Mesenteric fat pad (tissue), 1 donor: ENCODE data around the gene AEBP2. TPM values are rescaled to one million over a fixed set of nuclear protein-coding genes. Genes with fewer than 3 reads are reported as not detected.
"Not testable (repeated sequence)": the region's sequence is repeated elsewhere in the genome, so short reads cannot be mapped to it uniquely, and the experiment has no call there.

Source experiments
- DNase-seq: peaks from one replicate; pipeline ENCODE4 v3.0.0-alpha.2; 2020; ENCODE audit warnings: low spot score
- total RNA-seq: library from RNA; stranded (reverse); fragmentation: NEBNext Ultra II Directional; extraction: Animal tissue kit (Norgen Biotek cat#: 25700); gene quantifications from one replicate; pipeline ENCODE4 v1.2.1, GENCODE V29; 2021
- donor health status: DM: yes; HTN: yes; CAD: no.

Gene AEBP2
- total RNA-seq, 1 donor from 2014 or later, result 31.2 TPM

- no peak for DNase-seq
Observed at GRCh38 chr12:19419086-19419485, 20.2 kb upstream of the AEBP2 start.

DNA sequence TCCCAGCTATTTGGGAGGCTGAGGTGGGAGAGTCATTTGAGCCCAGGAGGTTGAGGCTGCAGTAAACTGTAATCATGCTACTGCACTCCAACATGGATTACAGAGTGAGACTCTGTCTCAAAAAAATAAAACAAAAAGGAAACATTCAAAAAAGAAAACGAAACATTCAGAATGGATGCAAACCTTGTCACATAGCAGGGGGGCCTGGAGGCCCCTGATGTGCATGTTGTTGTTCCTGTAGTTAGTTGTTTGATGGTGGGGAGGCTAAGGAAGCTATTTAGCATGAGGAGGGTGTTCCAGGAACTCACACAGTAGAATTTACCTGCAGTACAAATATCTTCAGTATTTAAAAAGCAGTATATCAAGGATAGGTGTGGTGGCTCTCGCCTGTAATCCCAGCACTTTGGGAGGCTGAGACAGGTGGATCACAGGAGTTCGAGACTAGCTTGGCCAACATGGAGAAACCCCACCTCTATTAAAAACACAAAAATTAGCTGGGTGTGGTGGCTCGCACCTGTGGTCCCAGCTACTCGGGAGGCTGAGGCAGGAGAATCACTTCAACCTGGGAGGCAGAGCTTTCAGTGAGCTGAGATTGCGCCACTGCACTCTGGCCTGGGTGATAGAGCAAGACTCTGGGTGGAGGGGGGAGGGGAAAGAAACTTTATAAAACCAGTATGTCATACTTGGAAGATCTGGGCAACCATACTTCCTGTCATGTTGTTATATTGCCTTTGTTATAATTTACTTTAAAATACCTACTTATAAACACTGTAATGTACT, 17.6 kb upstream of the AEBP2 start:
- DNase-seq, result no peak

DNA sequence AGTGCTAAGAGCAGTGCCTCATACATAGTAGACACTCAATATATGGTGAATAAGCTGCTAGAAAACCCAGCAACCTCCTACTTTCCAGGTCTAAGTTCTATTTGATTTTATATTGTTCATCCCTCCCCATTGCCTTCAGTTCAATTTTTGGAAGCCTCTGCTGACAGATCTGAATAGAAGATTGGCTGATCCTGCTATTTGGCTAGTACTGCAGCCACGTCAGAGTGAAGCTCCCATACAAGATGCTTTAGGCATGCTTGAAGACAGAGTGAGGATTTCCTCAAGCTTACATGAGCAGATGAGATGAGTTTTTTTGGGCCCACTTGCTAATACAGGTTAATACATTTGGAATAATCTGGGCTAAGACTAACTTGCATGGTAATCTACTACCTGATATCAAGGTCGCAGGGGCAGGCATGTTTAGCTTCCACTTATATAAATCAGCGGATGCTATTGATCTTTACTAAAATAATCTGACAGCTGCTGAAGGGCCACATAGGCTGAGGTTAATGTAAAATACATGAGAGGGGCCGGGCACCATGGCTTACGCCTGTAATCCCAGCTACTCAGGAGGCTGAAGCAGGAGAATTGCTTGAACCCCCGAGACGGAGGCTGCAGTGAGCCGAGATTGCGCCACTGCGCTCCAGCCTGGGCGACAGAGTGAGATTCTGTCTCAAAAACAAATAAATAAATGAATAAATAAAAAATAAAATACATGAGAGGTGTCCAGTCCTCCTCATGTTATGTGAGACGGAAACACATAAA, 15.9 kb upstream of the AEBP2 start:
- no peak for DNase-seq

GRCh38 chr12:19428246-19428645, 11.0 kb upstream of the AEBP2 start:
- no peak for DNase-seq

- DNase-seq, result not testable (repeated sequence)
Observed at GRCh38 chr12:19429491-19429890, 9.8 kb upstream of the AEBP2 start.

GRCh38 chr12:19430988-19431387, 8.3 kb upstream of the AEBP2 start:
- no peak for DNase-seq

- no peak for DNase-seq
Observed at GRCh38 chr12:19431407-19432308, 7.6 kb upstream of the AEBP2 start.

DNA sequence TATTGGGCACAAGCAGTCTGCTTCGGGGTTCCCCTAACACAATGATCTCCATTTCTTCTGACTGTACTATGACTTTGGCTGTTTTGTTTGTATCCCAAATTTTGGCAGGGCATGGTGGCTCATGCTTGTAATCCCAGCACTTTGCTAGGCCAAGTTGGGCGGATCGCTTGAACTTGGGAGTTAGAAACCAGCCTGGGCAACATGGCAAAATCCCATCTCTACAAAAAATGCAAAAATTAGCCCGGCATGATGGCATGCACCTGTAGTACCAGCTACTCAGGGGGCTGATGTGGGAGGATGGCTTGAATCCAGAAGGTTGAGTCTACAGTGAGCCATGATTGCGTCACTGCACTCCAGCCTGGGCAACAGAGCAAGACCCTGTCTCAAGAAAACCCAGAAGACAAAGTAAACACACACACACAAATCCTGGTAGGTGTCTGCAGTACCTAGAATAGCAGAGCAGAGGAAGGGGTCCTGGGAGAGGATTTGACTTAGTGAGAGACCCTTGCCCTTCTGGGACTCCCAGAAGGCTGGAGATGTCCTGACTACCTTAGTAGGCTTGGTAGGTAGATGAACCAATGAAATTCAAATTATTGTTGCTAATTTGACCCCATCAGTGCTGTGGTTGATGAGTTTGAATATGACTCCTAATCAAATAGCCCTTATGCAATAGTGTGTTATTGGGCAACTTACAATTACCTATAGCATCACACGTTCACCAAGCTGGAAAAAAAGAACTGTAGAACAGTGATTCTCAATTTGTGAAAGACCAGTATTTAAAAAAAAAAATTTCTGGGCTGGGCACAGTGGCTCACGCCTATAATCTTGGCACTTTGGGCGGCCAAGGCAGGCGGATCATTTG, 6.8 kb upstream of the AEBP2 start:
- DNase-seq, result no peak

DNA sequence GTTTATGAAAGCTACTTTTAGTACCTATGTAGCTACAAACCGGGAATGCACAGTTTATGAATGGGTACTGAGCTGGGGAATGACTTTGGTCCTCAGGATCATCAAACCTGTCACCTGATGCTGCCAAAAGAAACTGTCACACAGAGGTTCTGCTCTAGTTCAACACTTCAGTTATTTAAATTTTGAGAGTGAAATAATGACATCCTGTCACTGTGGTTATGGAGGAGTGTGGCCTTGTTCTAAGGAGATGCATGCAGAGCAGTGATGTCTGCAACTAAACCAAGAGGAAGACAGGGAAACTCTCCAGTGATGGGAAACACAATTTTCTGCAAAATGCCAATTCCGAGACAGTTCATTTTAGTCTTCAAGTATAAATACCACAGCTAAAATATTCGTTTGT, 4.8 kb upstream of the AEBP2 start:
- no peak for DNase-seq

DNA sequence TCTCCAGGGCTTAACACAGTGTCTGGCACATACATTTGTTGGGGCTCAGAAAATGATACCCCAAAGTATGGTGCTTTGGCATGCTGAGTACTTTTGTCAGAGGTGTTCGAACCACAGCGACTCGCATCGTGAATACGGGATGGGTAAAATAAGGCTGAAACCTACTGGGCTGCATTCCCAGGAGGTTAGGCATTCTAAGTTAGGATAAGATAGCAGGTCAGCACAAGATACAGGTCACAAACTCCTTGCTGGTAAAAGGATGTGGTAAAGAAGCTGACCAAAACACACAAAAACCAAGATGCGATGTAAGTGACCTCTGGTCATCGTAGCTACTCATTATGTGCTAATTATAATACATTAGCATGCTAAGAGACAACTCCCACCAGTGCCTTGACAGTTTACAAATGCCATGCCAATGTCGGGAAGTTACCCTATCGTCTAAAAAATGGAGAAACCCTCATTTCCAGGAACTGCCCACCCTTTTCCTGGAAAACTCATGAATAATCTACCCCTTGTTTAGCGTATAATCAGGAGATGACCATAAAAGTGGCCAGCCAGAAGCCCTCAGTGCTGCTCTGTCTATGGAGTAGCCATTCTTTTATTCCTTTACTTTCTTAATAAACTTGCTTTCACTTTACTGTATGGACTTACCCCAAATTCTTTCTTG, 3.3 kb upstream of the AEBP2 start:
- no peak for DNase-seq

GRCh38 chr12:19436931-19437330, 2.4 kb upstream of the AEBP2 start:
- no peak for DNase-seq

- no peak for DNase-seq
Observed at GRCh38 chr12:19437996-19438395, 1.3 kb upstream of the AEBP2 start.

GRCh38 chr12:19440019-19440858, 947 bp downstream of the AEBP2 start:
- DNase-seq, result no peak

DNA sequence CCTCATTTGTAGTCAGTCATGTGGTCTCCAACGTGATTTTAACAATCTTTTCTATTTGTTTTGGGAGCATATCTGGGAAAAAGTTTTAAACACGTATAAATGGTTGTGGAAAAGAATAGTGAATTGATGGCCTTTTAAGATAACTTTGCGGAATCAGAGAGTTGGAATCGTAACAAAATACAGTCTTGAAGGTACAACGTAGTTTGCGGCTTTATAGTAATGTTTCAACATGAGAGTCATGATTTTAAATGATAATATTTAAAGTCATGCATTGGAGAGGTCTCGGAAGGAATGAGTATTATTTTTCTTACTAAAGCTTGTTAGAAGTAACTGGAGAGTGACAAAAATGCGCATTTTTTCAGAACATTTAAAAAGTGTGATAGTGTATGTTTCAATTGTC, 1.6 kb downstream of the AEBP2 start:
- DNase-seq, result no peak

- DNase-seq, result no peak
Observed at GRCh38 chr12:19443585-19443984, 4.3 kb downstream of the AEBP2 start.

- no peak for DNase-seq
Observed at GRCh38 chr12:19444097-19444496, 4.8 kb downstream of the AEBP2 start.

DNA sequence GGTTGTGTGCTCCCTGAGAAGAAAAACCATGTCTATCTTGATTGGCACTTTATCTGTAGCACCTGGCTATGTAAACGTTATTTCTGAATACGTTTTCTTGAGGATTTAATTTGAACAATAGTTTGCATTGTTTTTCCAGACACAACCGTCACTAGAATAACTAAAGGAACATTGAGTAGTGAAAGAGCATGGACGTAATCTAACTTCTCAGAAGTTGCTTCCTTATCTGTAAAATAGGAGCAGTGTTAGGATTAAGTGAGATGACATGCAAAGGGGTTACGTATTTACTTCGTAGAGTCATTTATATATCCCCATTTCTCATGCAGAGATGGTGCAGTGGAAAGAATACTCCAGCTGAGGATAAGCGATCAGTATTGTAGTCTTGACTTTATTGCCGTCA, 8.1 kb downstream of the AEBP2 start:
- no peak for DNase-seq

GRCh38 chr12:19449814-19450213, 10.5 kb downstream of the AEBP2 start:
- DNase-seq, result no peak

- no peak for DNase-seq
Observed at GRCh38 chr12:19450362-19450761, 11.1 kb downstream of the AEBP2 start.
